Muscle of arm (tissue), 12 donors: Measurements from ENCODE around the gene PBX1. TPM values are rescaled to one million over a fixed set of nuclear protein-coding genes. Genes with fewer than 3 reads are reported as not detected.
"Not testable (repeated sequence)": the region's sequence is repeated elsewhere in the genome, so short reads cannot be mapped to it uniquely, and the experiment has no call there.

Experiments
- DNase-seq: peaks from one replicate; pipeline ENCODE4 v3.0.0-alpha.2; 2013
- polyA plus RNA-seq, 12 donors: library from polyadenylated mRNA; unstranded; fragments of 120-200 nt; gene quantifications; one replicate each; pipeline ENCODE4 v1.2.1, GENCODE V29; 2013; ENCODE audit not compliant: insufficient read length in 12 of 12

PBX1 gene
- polyA plus RNA-seq, 12 donors = 51.0 to 92.3 (median 66.6) TPM

DNA sequence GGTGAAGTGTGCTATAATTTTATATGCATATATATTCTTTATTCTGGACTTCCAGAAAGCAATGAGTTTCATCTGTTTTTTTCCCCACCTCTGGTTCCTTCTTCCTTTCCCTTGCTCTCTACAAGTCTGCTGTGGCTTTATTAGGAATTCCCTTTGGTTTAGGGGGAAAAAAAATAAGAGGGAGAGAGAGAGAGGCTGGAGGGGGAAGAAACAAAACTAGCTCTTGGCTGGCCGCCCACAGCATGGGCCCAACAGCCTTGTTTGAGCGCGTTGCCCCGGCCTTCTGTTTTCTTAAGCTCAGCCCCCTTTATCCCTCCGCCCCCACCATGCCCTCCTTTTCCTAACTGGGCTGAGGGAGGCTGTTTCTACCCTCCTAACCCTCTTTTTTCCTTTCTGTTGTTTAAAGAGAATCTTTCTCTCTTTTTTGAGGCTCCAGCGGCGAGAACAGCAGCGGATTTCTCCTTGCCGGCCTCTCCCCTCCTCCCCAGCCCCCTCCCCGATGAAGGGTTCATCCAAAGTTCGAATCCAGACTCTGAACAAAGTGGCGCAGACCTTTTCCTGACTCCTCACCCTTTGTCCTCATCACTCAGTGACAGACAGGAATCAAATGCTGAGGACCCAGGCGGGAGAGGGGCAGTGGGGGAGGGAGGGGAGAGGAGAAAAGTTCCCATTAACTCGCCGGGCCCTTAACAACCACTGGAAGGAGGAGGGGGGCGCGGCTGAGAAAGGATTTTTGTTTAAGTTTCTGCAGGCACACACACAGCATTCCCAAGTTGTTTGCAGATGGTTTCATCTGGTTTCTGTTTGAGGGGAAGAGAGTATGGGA lies 29.7 kb downstream of the PBX1 start:
- peak; percentile 81 for DNase-seq

DNA sequence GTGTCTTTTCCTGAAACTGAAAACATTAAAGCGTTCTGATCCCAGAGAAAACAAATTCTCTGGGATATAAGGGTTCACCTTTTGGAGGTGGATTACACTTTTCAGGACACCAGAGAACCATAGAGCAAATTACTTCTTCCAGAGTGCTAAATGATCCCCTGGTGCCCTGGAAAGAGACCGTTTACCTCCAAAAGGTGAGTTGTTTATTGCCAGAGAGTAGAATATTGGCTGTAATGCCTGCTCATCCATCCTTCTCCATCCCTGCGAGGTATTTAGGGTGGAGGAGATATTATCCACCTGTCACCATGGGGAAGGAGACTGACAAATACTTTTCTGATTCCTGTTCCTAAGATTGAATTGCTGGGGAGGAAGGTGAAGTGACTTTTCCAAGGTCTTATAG lies 30.4 kb downstream of the PBX1 start:
- no peak for DNase-seq

DNA sequence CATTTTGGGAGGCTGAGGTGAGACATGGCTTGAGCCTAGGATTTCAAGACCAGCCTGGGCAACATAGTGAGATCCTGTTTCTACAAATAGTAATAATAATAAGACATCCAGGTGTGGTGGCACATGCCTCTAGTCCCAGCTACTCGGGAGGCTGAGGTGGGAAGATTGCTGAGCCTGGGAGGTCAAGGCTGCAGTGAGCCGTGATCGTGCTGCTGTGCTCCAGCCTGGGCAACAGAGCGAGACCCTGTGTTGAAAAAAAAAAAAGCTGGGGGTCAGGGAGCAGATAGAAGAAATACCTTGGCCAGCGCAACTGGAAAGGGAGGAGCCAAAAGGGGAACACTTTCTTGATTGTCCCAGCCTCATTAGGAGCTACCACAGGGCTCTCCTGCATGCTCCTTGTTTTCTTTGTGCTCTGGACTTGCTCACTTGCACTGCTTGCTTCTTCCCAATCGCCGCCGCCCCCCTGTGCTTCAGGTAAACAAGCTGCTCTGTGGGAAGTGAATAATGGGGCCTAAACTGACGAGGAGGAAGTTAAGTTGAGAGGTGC lies 31.1 kb downstream of the PBX1 start:
- DNase-seq = no peak

- DNase-seq = no peak
Observed at GRCh38 chr1:164590592-164590991, 31.6 kb downstream of the PBX1 start.

DNA sequence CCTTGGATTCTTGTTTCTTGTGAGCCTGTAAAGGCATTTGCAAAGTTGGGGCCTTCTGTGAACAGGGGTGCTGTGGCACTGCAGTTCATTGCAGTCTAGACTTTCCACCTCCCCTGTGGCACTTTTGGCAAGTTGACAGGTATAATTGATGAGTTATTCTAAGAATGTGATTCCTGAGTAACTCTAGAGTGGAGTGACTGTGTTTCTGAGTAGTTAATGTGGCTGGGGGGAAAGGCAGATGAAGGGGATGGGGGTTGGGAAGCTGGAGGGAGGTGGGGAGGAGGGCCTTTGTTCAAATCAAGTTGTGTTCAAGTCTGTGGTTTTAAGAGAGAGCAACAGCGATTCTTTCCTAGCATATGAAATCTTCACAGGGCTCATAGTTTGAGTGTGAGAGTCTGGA lies 32.9 kb downstream of the PBX1 start:
- no peak for DNase-seq

- no peak for DNase-seq
Observed at GRCh38 chr1:164592634-164593033, 33.6 kb downstream of the PBX1 start.

DNA sequence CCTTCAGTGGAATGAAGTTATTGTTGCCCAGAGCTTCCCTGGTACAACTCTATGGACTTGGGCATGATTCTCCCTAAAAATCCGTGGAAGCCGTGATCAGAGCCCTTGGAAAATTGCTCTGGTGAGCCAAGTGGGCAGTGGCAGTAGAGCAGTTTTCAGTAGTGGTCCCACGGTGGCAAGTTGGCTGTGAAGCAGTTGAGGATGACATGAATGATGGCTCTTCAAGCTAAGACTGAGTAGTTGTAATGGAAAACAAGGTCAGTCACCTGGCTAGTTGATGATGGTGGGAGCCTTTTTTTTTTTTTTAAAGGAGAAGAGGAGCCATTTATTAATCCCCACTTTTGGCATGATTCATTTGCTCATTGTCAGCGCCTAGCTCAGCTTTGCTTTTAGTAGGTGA lies 36.2 kb downstream of the PBX1 start:
- no peak for DNase-seq

- no peak for DNase-seq
Observed at GRCh38 chr1:164596172-164596571, 37.2 kb downstream of the PBX1 start.

GRCh38 chr1:164598719-164599118 lies 39.7 kb downstream of the PBX1 start:
- DNase-seq = no peak

GRCh38 chr1:164599272-164599671 lies 40.3 kb downstream of the PBX1 start:
- no peak for DNase-seq

DNA sequence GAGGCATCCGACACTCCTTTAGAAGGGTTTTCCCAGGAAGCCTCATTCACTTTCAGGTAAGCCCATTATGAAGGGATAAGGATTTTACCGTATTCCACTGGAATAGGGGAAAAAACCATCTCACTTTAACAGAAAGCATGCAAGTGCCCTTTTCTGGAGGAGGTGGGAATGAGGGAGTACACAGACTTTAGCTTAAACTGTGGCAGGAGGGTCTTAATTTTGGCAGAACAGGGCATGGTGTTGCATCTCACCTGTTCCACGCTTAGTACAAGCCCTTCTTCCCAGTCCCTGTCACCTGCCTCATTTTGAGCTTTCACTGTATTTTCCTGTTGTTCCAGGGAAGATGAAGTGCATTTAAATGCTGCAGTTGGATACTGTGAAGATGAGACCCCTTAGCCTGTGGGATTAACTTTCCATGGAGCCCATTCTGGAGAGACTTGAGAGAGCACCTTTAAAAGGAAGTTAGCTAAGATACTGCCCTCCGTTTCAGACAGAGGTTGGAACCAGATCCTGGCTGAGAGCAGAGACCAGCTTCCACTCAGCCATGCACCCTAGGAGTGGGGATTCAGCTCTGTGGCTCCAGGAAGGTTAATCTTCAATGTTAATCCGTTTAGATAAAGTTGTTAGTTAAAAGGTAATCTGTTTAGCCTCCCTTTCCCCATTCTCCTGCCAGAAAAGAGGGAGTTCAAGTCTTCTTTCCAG lies 42.6 kb downstream of the PBX1 start:
- no peak for DNase-seq

- DNase-seq = no peak
Observed at GRCh38 chr1:164602101-164602422, 43.1 kb downstream of the PBX1 start.

DNA sequence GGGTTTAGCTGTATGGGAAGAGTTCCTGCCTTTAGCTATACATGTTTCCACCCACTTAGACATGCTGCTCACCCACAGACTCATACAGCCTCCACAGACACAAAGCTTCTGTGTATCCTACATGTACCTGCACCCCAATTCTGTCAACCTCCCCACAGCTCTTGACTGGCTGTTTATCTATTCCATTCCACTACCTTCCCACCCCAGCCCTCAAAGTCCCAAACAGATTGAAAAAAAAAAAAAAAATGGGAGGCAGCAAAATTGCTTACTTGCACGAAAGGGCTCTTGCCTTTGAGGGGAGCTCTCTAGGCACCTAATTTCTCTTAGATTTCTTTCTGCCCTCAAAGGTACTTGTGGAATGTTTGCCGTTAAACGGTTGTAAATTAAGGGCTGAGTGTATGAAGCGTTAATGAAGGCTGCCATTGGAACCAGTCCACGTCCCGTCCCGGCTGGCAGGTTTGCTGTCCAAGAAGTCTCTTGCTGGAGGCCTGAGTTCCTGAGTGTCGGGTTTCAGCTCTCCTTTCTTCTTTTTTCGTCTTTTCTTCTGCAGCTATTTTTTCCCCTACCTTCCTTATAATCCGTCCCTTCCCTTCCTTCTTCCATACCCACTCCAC lies 43.6 kb downstream of the PBX1 start:
- peak; percentile 57 for DNase-seq

DNA sequence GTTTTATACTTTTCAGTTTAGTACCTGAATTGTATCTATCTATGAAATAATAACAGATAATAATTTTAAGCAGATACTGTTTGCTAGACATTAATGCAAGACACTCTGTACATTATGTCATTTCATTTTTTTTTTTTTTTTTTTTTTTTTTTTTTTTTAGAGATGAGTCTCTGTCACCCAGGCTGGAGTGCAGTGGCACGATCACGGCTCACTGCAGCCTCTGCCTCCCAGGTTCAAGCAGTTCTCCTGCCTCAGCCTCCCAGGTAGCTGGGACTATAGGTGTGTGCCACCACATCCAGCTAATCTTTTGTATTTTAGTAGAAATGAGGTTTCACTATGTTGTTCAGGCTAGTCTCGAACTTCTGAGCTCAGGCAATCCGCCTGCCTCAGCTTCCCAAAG lies 44.8 kb downstream of the PBX1 start:
- DNase-seq = not testable (repeated sequence)

GRCh38 chr1:164604541-164604940 lies 45.6 kb downstream of the PBX1 start:
- no peak for DNase-seq

- DNase-seq = no peak
Observed at GRCh38 chr1:164605254-164606091, 46.5 kb downstream of the PBX1 start.

DNA sequence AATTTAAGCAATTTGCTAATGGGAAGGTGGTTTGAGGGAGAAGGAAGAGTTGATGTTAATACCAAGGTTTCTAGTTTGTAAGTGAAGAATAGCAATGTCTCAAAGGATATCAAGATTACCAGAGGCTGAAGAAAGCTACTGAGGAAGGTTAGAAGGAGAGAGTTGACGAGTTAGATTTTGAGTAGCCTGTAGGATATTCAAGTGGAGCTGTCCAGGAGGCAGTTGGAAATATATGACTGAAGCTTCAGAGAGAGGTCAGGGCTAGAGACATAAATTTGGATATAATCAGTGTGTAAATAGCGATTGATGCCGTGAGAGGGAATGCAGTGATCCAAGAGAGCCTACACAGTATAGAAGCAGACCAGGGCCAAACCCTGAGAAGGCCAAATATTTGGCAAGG lies 48.4 kb downstream of the PBX1 start:
- no peak for DNase-seq

DNA sequence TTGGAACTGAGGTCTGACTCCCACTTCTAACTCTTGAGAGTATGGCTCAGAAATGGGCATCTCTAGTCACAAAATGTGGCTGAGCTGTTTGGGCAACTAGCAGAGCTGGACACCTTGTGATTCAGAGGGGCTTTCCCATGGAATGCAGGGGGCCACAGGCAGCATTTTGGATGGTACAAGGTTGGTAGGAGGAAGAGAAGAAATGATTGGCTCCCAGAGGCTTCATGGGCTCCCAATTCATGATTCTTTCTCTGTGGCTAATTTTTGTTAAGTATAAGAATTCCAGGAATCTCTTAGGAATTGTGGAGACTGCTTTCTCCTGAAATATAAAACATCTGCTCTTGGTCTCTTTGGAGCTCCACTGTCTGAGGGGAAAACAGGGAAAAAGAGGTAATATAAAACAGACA lies 49.7 kb downstream of the PBX1 start:
- DNase-seq = no peak

DNA sequence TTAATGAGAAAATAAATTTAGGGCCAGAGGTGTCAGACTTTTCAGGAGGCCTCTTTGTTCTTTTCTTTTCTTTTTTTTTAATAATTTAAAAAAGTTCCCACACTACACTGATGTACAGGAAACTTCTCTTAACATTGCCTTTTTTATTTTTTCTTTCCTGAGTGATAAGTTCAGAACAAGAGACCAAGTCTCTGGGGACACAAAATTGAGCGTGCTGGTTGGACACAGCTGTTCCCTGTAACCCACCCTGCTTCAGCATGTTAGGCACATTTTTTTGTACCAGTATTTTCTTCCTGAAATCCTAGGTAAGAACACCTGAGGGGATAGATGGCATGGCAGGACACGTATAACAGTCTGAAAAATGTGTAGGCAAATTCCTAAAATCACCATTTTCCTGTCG lies 50.1 kb downstream of the PBX1 start:
- DNase-seq = no peak

DNA sequence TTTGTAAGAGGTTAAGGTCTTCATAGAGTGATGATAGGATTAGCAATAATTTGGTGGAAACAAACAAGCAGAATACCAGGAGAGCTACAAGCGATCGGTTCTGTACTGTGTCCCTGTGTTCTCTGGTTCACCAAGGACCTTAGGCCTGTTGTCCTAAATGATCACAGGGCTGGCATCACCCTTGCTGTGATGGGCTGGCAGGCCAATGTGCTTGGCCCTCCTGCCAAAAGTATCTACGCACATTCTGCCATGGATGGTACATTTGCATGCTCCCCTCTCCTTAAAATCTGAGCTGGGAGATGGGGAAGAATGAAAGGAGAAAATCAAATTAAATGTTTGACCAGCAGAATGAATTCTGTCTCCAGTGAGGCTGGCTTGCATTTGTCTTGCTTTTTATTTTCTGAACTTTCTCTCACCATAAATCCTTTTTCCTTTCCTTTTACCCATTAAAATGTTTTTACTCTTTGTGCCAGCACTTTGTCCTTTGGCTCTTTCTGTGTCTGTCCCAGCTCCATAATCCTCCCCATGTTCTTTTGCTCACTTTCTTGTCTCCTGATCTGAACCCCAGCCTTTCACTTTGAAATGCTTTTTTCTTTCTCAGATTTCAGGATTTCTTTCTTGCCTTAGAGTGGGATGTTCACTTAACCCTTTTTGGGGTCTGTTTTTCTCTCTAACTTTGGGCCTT lies 51.7 kb downstream of the PBX1 start:
- no peak for DNase-seq
